MM.1S (cell line): ENCODE results near the gene PLXNA4.

Source experiments
- CTCF ChIP-seq: fragments of 300-600 bp; sonication (generic); IDR thresholded peaks from 2 replicates; pipeline ENCODE4 v1.5.1; 2016; ENCODE audit warnings: antibody characterized with exemption, low read length, mixed read lengths
- EZH2 ChIP-seq: fragments of 300-600 bp; sonication (generic); optimal IDR thresholded peaks from 2 replicates; pipeline ENCODE3; 2017; ENCODE audit warnings: low read depth, mild to moderate bottlenecking, antibody characterized with exemption, low read length, mixed read lengths
- EZH2phosphoT487 ChIP-seq: fragments of 300-600 bp; sonication (generic); IDR thresholded peaks from 2 replicates; pipeline ENCODE4 v1.6.1; 2018; ENCODE audit warnings: antibody characterized with exemption, low read length

DNA sequence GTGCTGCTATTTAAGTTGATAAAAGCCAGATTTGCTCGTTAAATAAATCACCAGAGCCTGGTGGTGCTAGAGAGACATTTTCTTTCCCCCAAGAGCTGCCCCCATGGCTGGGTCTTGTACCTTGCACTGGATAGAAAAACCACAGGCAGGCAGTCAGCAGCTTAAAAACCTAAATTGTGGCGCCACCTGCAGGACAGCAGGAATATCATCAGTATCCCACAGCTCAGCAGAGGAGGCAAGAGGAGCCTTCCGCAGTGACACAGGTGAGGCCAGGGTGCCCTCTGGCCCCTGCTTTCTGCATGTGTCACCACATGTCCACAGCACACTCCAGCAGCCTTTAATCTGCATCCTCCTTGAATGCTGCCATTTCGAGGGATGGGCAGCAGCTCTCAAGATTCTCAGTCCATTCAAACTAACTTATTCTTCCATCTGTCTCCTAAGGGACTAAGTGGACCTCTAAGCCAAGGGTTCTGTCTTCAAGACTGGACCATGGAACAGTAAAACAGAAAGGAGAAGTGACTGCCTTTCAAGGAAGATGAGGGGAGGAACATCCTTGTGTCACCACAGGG is 4.5 kb upstream of the PLXNA4 start:
- peak; percentile 91 for TF ChIP-seq CTCF
- no peak for TF ChIP-seq EZH2phosphoT487
- no peak for TF ChIP-seq EZH2
